Astrocyte of the spinal cord (primary cell): ENCODE measurements around the gene PRTFDC1.
A peak's percentile ranks its signal among the peaks of the same experiment; 100 is the strongest.

Source experiments
- DNase-seq: peaks from one replicate; pipeline ENCODE4 v3.0.0; 2011; ENCODE audit warnings: low read depth, low spot score
- H3K4me3 ChIP-seq: 2 replicates; pipeline ENCODE4 v1.5.1; 2011; ENCODE audit warnings: low read depth, mild to moderate bottlenecking, low read length, moderate library complexity
- CTCF ChIP-seq: IDR thresholded peaks from 2 replicates; pipeline ENCODE4 v1.5.1; 2012; ENCODE audit warnings: low read depth, mild to moderate bottlenecking, low read length, inconsistent platforms
- in situ Hi-C: cut with HindIII; loops from 2 replicates; pipeline ENCODE4 v1.10.0; 2017; ENCODE audit warnings: low sequenced_read_pairs

The PRTFDC1 gene

DNA sequence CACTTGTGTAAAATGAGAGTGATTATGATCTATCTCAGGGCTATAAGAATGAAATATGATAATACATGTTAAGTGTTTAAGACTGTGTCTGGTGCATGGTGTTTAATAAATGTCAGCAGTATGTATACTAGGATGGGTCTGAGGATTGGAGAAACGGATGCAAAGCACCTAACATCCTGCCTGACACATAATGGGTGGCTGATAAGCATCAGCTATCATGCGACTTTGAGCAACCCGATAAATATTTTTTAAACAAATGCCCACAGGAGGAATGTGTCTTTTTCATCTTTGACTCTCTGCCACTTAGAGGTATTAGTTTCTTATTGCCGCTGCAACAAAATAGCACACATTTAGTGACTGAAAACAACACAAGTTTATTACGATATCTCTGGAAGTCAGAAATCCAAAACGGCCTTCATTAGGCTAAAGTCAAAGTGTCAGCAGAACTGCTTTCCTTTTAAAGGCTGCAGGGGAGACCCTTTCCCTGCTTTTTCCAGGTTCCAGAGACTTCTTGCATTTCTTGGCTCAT is 135.5 kb downstream of the PRTFDC1 start:
- no peak overlapping the region for H3K4me3 ChIP-seq
- DNase-seq, result no peak
- TF ChIP-seq CTCF, result no peak
- in situ Hi-C loops, result no loop called here

- no peak for TF ChIP-seq CTCF
- DNase-seq, result peak; percentile 39
- H3K4me3 ChIP-seq, result no peak overlapping the region
- in situ Hi-C loops, result no loop called here
Measured at GRCh38 chr10:24814568-24815313, 137.7 kb downstream of the PRTFDC1 start.

- no peak for TF ChIP-seq CTCF
- H3K4me3 ChIP-seq, result no peak overlapping the region
- DNase-seq, result no peak
- in situ Hi-C loops, result no loop called here
Measured at GRCh38 chr10:24813856-24814255, 138.6 kb downstream of the PRTFDC1 start.

DNA sequence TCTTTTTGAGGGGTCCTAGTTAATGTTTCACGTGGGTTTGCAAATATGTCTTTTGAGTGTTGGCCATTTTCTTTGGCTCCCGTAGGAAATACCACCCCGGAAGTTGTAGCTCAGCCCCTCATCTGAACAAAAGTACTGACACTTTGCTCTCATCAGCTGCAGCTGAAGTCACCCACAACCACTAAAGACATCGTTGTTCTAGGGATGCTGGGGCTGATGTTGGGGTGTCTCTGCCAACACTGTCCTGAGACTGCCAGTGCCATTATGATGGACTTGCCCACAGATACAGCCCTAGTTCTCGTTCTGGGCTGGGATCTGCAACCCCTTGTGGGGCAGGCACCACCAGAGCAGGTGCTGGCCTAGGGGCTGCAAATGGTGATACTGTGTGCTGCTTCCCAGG is 146.1 kb downstream of the PRTFDC1 start:
- H3K4me3 ChIP-seq, result no peak overlapping the region
- DNase-seq, result no peak
- TF ChIP-seq CTCF, result no peak
- in situ Hi-C loops, result no loop called here

- TF ChIP-seq CTCF, result no peak
- in situ Hi-C loops, result no loop called here
- DNase-seq, result no peak
- no peak overlapping the region for H3K4me3 ChIP-seq
Measured at GRCh38 chr10:24804956-24805355, 147.4 kb downstream of the PRTFDC1 start.

- in situ Hi-C loops, result no loop called here
- DNase-seq, result no peak
- no peak for TF ChIP-seq CTCF
Measured at GRCh38 chr10:24804392-24804791, 148.0 kb downstream of the PRTFDC1 start.

DNA sequence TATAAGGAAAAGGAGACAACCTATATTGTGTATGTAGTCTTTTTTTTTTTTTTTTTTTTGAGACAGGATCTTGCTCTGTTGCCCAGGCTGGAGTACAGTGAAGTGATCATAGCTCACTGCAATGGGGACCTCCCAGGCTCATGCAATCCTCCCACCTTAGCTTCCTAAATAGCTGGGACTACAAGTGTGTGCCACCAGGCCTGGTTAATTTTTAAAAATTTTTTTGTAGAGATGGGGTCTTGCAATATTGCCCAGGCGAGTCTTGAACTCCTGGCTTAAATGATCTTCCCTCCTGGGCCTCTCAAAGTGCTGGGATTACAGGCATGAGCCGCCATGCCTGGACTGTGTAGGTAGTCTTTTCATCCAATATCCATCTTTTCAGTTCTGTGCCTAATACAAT is 150.0 kb downstream of the PRTFDC1 start:
- DNase-seq, result no peak
- TF ChIP-seq CTCF, result no peak
- in situ Hi-C loops, result no loop called here
- H3K4me3 ChIP-seq, result no peak overlapping the region

More at GRCh38 chr10:24804392-24804791, 148.0 kb downstream of the PRTFDC1 start:
- no peak overlapping the region for H3K4me3 ChIP-seq
